ENCODE data around the gene ADGRG1. TPM values are rescaled to one million over a fixed set of nuclear protein-coding genes. Genes with fewer than 3 reads are reported as not detected.

The ADGRG1 gene
- polyA plus RNA-seq, 1 of the 3 experiments (the other 2 are of a cell fraction), result 7.4 TPM

- CTCF ChIA-PET, result interaction anchor here (0.9 kb wide), 1 partner anchor 92 kb away, joined by 3 read pairs; no protein-coding TSS in a partner anchor
- Histone ChIP-seq H3K9me2 (no peaks in the 10 kb centered on the region), H3K36me3 (replicated peaks in 1 of 2; ENCODE audit: control insufficient read depth in 1 of 2, insufficient read depth in 2 of 2, low read length in 1 of 2) (no peaks in the 10 kb centered on the region), H3K9ac (no peak overlapping the region), H3K27me3 (ENCODE audit: insufficient read depth) (no peaks in the 10 kb centered on the region), H4K20me1 (ENCODE audit: insufficient read depth) (no peaks in the 10 kb centered on the region), H3K4me3 (ENCODE audit: low read depth in 2 of 2, low read length in 1 of 2) (no peak overlapping the region), H3F3A (replicated peaks; ENCODE audit: insufficient read depth) (no peaks in the 10 kb centered on the region), H3K9me3 (no peaks in the 10 kb centered on the region), H3K4me2 (no peak overlapping the region), H3K79me2 (ENCODE audit: insufficient read depth) (no peaks in the 10 kb centered on the region), H3K4me1 (ENCODE audit: control insufficient read depth in 1 of 2, insufficient read depth in 2 of 2, low read depth in 1 of 2, low read length in 1 of 2) (no peaks in the 10 kb centered on the region), H3K27ac (ENCODE audit: low read depth in 2 of 2, low read length in 1 of 2) (no peak overlapping the region), H2AFZ (ENCODE audit: low read depth) (no peak overlapping the region)
- POLR2A ChIA-PET, result no interaction called here
- DNase-seq, result no peak
- no peak for TF ChIP-seq TEAD4 (IDR thresholded peaks at IDR 0.05; ENCODE audit: borderline replicate concordance, insufficient read depth)
- no peak for TF ChIP-seq NRF1 (IDR thresholded peaks at IDR 0.05; ENCODE audit: low read depth, low read length)
- TF ChIP-seq FOSL2 (IDR thresholded peaks at IDR 0.05; ENCODE audit: borderline replicate concordance, low read depth), result no peak
- TF ChIP-seq EP300 (IDR thresholded peaks at IDR 0.05; ENCODE audit: borderline replicate concordance in 1 of 2, low read depth in 1 of 2, low read length in 1 of 2), result no peak
- no peak for TF ChIP-seq NFIC (IDR thresholded peaks at IDR 0.05; ENCODE audit: borderline replicate concordance)
- no peak for TF ChIP-seq YY1 (IDR thresholded peaks at IDR 0.05; ENCODE audit: low read depth)
- TF ChIP-seq JUND (IDR thresholded peaks at IDR 0.05), result no peak
- TF ChIP-seq SIN3A (IDR thresholded peaks at IDR 0.05; ENCODE audit: borderline replicate concordance, low read depth, low read length), result no peak
- no peak for TF ChIP-seq RAD21 (IDR thresholded peaks at IDR 0.05; ENCODE audit: low read length)
- WGBS (ENCODE audit: low lambda C conversion rate), result 74% methylated on average over 11 of the region's 11 CpGs
Observed at GRCh38 chr16:57682809-57683635, 54.6 kb downstream of the ADGRG1 start.

- 79% methylated on average over 15 of the region's 18 CpGs for WGBS (ENCODE audit: low lambda C conversion rate)
- Histone ChIP-seq H3K27me3 (ENCODE audit: insufficient read depth) (no peaks in the 10 kb centered on the region), H3K4me1 (ENCODE audit: control insufficient read depth in 1 of 2, insufficient read depth in 2 of 2, low read depth in 1 of 2, low read length in 1 of 2) (no peaks in the 10 kb centered on the region), H3K79me2 (ENCODE audit: insufficient read depth) (no peaks in the 10 kb centered on the region), H3F3A (replicated peaks; ENCODE audit: insufficient read depth) (no peaks in the 10 kb centered on the region), H3K36me3 (replicated peaks in 1 of 2; ENCODE audit: control insufficient read depth in 1 of 2, insufficient read depth in 2 of 2, low read length in 1 of 2) (no peaks in the 10 kb centered on the region), H3K4me3 (ENCODE audit: low read depth in 2 of 2, low read length in 1 of 2) (no peak overlapping the region), H3K9me2 (no peaks in the 10 kb centered on the region), H3K27ac (ENCODE audit: low read depth in 2 of 2, low read length in 1 of 2) (no peak overlapping the region), H3K4me2 (no peak overlapping the region), H2AFZ (ENCODE audit: low read depth) (no peak overlapping the region), H3K9me3 (no peaks in the 10 kb centered on the region), H3K9ac (no peak overlapping the region), H4K20me1 (ENCODE audit: insufficient read depth) (no peaks in the 10 kb centered on the region)
- DNase-seq, result no peak
- ChIA-PET CTCF (interaction anchor here (1.5 kb wide), 1 partner anchor 108 kb away, joined by 7 read pairs; no protein-coding TSS in a partner anchor), POLR2A (no interaction called here)
- TF ChIP-seq YY1 (IDR thresholded peaks at IDR 0.05; ENCODE audit: low read depth), result no peak
- TF ChIP-seq REST (IDR thresholded peaks at IDR 0.05; ENCODE audit: low read depth, low read length), result no peak
- TF ChIP-seq FOSL2 (IDR thresholded peaks at IDR 0.05; ENCODE audit: borderline replicate concordance, low read depth), result no peak
- TF ChIP-seq RFX5 (IDR thresholded peaks at IDR 0.05; ENCODE audit: low read length), result no peak
- TF ChIP-seq ZBTB33 (IDR thresholded peaks at IDR 0.05; ENCODE audit: borderline replicate concordance, low read depth), result no peak
- TF ChIP-seq IRF3 (IDR thresholded peaks at IDR 0.05; ENCODE audit: low read depth, low read length), result no peak
- TF ChIP-seq POLR2AphosphoS5 (IDR thresholded peaks at IDR 0.05; ENCODE audit: low read depth, low read length), result no peak
- no peak for TF ChIP-seq JUND (IDR thresholded peaks at IDR 0.05)
- TF ChIP-seq GABPA (IDR thresholded peaks at IDR 0.05; ENCODE audit: low read depth), result no peak
- TF ChIP-seq USF2 (IDR thresholded peaks at IDR 0.05; ENCODE audit: borderline replicate concordance, low read depth, low read length), result no peak
- TF ChIP-seq NRF1 (IDR thresholded peaks at IDR 0.05; ENCODE audit: low read depth, low read length), result no peak
- TF ChIP-seq RAD21 (IDR thresholded peaks at IDR 0.05; ENCODE audit: low read length), result no peak
Observed at GRCh38 chr16:57683636-57684545, 55.5 kb downstream of the ADGRG1 start.
